ENCODE data around the gene ACP5.
"Not testable (repeated sequence)": the region's sequence is repeated elsewhere in the genome, so short reads cannot be mapped to it uniquely, and the experiment has no call there.

The ACP5 gene

GRCh38 chr19:11577451-11578257 lies at the start of gene ACP5:
Gene ACP5 (minus strand): TSS chr19:11577645. CDS start chr19:11577317, 328 bp downstream.
- DNase-seq (ENCODE audit: low read depth in 3 of 3), result no peak

GRCh38 chr19:11626252-11626651 lies 48.8 kb upstream of the ACP5 start:
- DNase-seq (ENCODE audit: low read depth in 3 of 3), result no peak

GRCh38 chr19:11624069-11624463 lies 46.6 kb upstream of the ACP5 start:
- no peak for DNase-seq (ENCODE audit: low read depth in 3 of 3)

- DNase-seq (ENCODE audit: low read depth in 3 of 3), result not testable (repeated sequence)
Measured at GRCh38 chr19:11622401-11622800, 45.0 kb upstream of the ACP5 start.

- no peak for DNase-seq (ENCODE audit: low read depth in 3 of 3)
Measured at GRCh38 chr19:11620553-11620952, 43.1 kb upstream of the ACP5 start.

GRCh38 chr19:11617180-11618062 lies 40.0 kb upstream of the ACP5 start:
- DNase-seq (ENCODE audit: low read depth in 3 of 3), result no peak

- DNase-seq (ENCODE audit: low read depth in 3 of 3), result no peak
Measured at GRCh38 chr19:11612816-11613511, 35.5 kb upstream of the ACP5 start.

GRCh38 chr19:11611730-11612129 lies 34.3 kb upstream of the ACP5 start:
- DNase-seq (ENCODE audit: low read depth in 3 of 3), result no peak

GRCh38 chr19:11606484-11606883 lies 29.0 kb upstream of the ACP5 start:
- no peak for DNase-seq (ENCODE audit: low read depth in 3 of 3)

GRCh38 chr19:11599704-11600103 lies 22.3 kb upstream of the ACP5 start:
- not testable (repeated sequence) for DNase-seq (ENCODE audit: low read depth in 3 of 3)

GRCh38 chr19:11598746-11599145 lies 21.3 kb upstream of the ACP5 start:
- DNase-seq (ENCODE audit: low read depth in 3 of 3), result no peak

- no peak for DNase-seq (ENCODE audit: low read depth in 3 of 3)
Measured at GRCh38 chr19:11598103-11598483, 20.6 kb upstream of the ACP5 start.

GRCh38 chr19:11597202-11598102 lies 20.0 kb upstream of the ACP5 start, which contains the start of gene ZNF627:
Gene ZNF627 (plus strand): TSS chr19:11597483. CDS start chr19:11597628, 145 bp downstream.
- DNase-seq (ENCODE audit: low read depth in 3 of 3), result peak; percentile 93 to 97 (median 96)

- DNase-seq (ENCODE audit: low read depth in 3 of 3), result no peak
Measured at GRCh38 chr19:11596156-11596555, 18.7 kb upstream of the ACP5 start.

- no peak for DNase-seq (ENCODE audit: low read depth in 3 of 3)
Measured at GRCh38 chr19:11594084-11594483, 16.6 kb upstream of the ACP5 start.

- DNase-seq (ENCODE audit: low read depth in 3 of 3), result no peak
Measured at GRCh38 chr19:11587975-11588631, 10.7 kb upstream of the ACP5 start.

- peak; percentile 61 to 67 (median 64) for DNase-seq (ENCODE audit: low read depth in 3 of 3)
Measured at GRCh38 chr19:11587302-11587974, 10.0 kb upstream of the ACP5 start.

GRCh38 chr19:11586331-11586730 lies 8.9 kb upstream of the ACP5 start:
- no peak for DNase-seq (ENCODE audit: low read depth in 3 of 3)

- peak in 2 of 3 donors; percentile 37 to 48 for DNase-seq (ENCODE audit: low read depth in 3 of 3)
Measured at GRCh38 chr19:11581740-11582139, 4.3 kb upstream of the ACP5 start.

GRCh38 chr19:11580116-11580515 lies 2.7 kb upstream of the ACP5 start:
- DNase-seq (ENCODE audit: low read depth in 3 of 3), result no peak
